OCI-M2 (cell line): ENCODE data around the gene TBC1D30.
"Not testable (repeated sequence)": the region's sequence is repeated elsewhere in the genome, so short reads cannot be mapped to it uniquely, and the experiment has no call there.

Source experiments
- DNase-seq: peaks from one replicate; lab custom pipeline; 2025; ENCODE audit not compliant: unreplicated experiment; lab: John Stamatoyannopoulos, UW

The TBC1D30 gene, protein sequence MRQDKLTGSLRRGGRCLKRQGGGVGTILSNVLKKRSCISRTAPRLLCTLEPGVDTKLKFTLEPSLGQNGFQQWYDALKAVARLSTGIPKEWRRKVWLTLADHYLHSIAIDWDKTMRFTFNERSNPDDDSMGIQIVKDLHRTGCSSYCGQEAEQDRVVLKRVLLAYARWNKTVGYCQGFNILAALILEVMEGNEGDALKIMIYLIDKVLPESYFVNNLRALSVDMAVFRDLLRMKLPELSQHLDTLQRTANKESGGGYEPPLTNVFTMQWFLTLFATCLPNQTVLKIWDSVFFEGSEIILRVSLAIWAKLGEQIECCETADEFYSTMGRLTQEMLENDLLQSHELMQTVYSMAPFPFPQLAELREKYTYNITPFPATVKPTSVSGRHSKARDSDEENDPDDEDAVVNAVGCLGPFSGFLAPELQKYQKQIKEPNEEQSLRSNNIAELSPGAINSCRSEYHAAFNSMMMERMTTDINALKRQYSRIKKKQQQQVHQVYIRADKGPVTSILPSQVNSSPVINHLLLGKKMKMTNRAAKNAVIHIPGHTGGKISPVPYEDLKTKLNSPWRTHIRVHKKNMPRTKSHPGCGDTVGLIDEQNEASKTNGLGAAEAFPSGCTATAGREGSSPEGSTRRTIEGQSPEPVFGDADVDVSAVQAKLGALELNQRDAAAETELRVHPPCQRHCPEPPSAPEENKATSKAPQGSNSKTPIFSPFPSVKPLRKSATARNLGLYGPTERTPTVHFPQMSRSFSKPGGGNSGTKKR

GRCh38 chr12:64824500-64825142 is at the start of gene TBC1D30:
Gene TBC1D30 (plus strand): TSS chr12:64824647. CDS start chr12:64824880, 233 bp downstream.
- no peak for DNase-seq

- DNase-seq = not testable (repeated sequence)
Observed at GRCh38 chr12:64775147-64775736, 49.2 kb upstream of the TBC1D30 start.

DNA sequence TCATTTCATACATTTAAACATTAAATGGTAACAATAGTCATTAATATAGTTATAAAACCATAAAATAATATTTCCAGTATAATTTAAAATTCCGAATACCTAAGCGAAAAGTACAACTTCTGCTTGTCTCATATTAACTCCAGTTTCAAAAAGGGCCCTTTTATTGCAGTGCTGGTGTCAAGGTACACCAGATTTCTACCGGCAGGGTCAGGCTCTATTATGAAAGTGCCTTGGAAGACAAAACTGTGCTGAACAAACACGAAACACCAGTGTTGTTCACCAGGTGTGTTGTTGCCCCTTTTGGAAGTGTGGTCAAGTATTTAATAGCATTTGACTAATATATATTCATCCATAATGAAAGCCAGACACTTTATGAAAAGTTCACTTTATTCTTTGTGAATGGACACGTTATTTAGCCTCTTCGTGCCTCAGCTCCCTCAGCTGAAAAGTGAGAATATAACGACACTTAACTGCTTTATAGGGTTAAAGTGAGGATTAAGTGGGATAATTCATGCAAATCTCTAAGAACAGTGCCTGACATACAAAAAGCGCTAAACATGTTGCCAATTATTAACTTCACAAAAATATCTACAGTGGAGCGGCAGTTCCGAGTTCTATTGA is 45.0 kb upstream of the TBC1D30 start:
- no peak for DNase-seq

GRCh38 chr12:64780132-64780530 is 44.3 kb upstream of the TBC1D30 start:
- no peak for DNase-seq

GRCh38 chr12:64780531-64781279 is 43.7 kb upstream of the TBC1D30 start:
- no peak for DNase-seq

DNA sequence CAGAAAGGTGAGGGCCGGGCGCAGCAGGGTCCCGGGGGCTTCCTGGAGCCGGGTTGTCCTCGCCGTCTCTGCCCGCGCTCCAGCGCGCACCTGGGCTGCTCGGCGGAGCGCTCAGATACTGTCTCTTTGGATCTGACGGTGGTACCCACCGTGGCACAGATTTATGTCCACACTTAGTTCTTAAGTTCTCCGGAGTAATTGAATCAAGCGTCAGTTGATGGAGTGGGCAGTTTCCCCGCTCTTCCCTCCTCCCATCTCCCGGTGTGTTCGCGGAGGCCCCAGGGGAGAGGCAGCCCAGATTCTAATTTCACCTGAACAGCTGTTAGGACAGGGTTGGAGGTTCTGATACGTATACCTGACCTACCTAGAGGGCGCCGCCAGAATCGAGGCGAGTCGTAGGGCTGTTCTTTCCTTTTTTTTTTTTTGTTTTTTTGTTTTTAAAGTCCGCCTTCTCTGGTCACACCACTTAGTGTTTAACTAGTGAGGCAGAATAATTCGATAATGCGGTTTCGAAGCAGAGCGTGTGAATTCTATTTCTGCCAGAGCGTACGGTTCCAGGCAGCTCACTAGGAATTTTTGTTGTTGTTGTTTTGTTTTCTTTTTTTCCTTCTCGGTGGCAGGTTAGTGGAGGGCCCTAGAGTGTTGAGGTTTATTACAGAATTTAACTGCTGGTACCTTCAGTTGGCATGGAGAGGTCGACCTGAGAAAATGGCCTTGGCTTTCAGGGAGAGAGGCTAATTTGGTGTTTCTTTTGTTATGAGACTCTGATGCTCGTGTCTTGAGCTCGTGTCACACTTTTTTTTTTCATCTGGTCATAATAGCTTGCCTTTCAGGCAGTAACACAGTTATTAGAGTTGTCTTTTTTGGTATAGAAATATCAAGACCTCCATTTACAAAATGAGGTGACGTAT is 42.9 kb upstream of the TBC1D30 start:
- no peak for DNase-seq

- DNase-seq = no peak
Observed at GRCh38 chr12:64782191-64782876, 42.1 kb upstream of the TBC1D30 start.

- DNase-seq = no peak
Observed at GRCh38 chr12:64785838-64786237, 38.6 kb upstream of the TBC1D30 start.

DNA sequence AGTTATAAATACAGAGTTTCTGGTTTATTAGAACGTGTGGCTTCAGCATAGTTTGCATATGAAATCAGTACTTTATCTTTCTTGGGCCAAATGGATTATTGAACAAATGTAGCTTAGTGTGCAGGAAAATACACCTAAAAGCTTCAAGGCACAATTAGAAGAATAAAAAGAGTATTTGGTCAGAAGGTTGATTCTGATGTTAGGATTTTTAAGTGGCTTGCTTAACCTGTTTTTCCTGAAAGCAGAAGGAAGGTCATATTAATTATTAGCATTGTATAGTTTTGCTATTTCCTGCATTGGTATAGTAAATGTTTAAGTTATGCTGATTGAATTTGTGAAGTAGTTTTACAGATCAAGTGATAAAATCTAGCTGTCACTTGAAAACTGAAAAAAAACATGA is 34.3 kb upstream of the TBC1D30 start:
- no peak for DNase-seq

- no peak for DNase-seq
Observed at GRCh38 chr12:64791036-64791435, 33.4 kb upstream of the TBC1D30 start.

GRCh38 chr12:64792128-64792527 is 32.3 kb upstream of the TBC1D30 start:
- DNase-seq = no peak

GRCh38 chr12:64793610-64794009 is 30.8 kb upstream of the TBC1D30 start:
- no peak for DNase-seq

GRCh38 chr12:64794305-64794704 is 30.1 kb upstream of the TBC1D30 start:
- DNase-seq = no peak

GRCh38 chr12:64796205-64796845 is 28.1 kb upstream of the TBC1D30 start:
- DNase-seq = peak; percentile 30

- DNase-seq = no peak
Observed at GRCh38 chr12:64797156-64797555, 27.3 kb upstream of the TBC1D30 start.

DNA sequence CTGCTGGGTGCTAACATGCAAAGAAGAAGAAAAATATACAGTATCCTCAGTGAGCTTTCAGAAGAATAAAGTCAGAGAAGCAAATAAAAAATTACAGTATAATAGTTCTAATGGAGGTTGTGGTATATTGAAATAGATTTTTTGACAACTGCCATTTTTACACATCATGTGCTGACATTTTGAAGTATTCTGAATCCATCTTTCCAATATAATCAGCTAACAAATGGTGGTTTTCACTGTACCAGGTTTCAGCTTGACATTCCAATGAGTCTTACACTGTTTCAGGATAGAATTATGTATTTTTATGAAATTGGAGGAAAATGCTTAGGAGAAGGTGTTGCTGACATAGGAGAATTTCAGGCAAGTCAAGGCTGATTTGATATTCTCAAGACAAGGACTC is 26.3 kb upstream of the TBC1D30 start:
- no peak for DNase-seq

- DNase-seq = no peak
Observed at GRCh38 chr12:64800640-64801039, 23.8 kb upstream of the TBC1D30 start.

- no peak for DNase-seq
Observed at GRCh38 chr12:64801381-64801780, 23.1 kb upstream of the TBC1D30 start.
